Uterus (tissue), 2 donors: ENCODE measurements around the gene FASTKD2.

Experiments
- POLR2A ChIP-seq, 2 donors: fragments of 450-650 bp; IDR thresholded peaks; one replicate each; pipeline ENCODE4 v1.6.1; 2016; ENCODE audit warnings: antibody characterized with exemption in 2 of 2, mild to moderate bottlenecking in 1 of 2, moderate library complexity in 1 of 2
- TF ChIP-seq, protein P1 (sequence below), 4 experiments: fragments of 200-600 bp in 2 of 4; fragments of 450-650 bp in 2 of 4; sonication (generic) in 2 of 4; IDR thresholded peaks; one replicate each; pipeline ENCODE4 v1.5.1; 2016 to 2019; ENCODE audit warnings: antibody characterized with exemption in 4 of 4, mild to moderate bottlenecking in 2 of 4, moderate library complexity in 1 of 4

DNA sequence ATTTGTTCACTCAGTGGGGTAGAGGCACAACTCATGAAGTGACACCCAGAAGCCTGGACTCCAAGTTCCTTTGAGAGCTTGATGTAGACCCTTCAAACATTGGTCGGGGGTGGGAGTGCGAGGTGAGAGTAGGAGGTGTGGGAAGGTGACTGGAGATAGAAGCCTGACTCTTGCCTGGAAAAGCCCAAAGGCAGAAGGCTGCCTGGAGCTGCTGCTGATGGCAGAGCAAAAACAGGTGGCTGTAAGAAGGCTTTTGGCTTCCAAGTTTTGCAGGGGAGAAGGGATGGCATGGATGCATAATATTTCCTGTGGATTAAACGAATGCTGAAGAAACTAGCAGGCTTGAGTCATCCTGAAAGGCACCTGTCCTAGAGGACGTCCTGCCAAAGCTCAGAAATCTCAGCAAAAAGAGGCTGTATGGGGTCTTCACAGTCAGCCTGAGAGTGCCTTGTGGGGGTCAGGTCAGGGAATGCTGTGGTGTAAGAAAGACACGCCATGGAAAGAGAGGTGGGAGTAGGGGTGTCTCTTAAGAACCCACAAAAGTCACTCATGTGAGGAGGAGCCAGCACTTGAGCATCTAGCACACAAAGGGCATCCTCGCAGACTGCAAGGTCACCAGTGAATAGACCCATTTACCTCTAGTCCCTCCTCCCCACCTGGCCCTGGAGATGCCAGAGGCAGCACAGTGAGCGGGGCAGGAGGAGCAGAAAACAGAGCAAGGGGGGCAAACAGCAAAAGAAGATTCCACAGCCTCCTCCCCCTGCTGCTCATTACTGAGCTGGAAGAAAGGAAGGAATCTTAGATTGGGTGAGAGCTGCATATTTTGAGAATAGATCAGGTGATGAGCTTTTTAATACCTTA is 37.5 kb downstream of the FASTKD2 start:
- TF ChIP-seq, protein P1, sequence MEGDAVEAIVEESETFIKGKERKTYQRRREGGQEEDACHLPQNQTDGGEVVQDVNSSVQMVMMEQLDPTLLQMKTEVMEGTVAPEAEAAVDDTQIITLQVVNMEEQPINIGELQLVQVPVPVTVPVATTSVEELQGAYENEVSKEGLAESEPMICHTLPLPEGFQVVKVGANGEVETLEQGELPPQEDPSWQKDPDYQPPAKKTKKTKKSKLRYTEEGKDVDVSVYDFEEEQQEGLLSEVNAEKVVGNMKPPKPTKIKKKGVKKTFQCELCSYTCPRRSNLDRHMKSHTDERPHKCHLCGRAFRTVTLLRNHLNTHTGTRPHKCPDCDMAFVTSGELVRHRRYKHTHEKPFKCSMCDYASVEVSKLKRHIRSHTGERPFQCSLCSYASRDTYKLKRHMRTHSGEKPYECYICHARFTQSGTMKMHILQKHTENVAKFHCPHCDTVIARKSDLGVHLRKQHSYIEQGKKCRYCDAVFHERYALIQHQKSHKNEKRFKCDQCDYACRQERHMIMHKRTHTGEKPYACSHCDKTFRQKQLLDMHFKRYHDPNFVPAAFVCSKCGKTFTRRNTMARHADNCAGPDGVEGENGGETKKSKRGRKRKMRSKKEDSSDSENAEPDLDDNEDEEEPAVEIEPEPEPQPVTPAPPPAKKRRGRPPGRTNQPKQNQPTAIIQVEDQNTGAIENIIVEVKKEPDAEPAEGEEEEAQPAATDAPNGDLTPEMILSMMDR (IDR thresholded peaks at IDR 0.05): no peak
- no peak for TF ChIP-seq POLR2A (IDR thresholded peaks at IDR 0.05)
